HG02981 (cell line): Measurements from ENCODE around the gene INAVA.
"Not testable (repeated sequence)": the region's sequence is repeated elsewhere in the genome, so short reads cannot be mapped to it uniquely, and the experiment has no call there.

Source experiments
- ATAC-seq: cut with Tn5 transposase; IDR thresholded peaks from one replicate; pipeline ENCODE4 v1.9.1; 2021; ENCODE audit warnings: mild to moderate bottlenecking, moderate library complexity; ENCODE audit not compliant: unreplicated experiment

The INAVA gene

GRCh38 chr1:200896531-200897196 is 2.0 kb downstream of the INAVA start:
- ATAC-seq = no peak

DNA sequence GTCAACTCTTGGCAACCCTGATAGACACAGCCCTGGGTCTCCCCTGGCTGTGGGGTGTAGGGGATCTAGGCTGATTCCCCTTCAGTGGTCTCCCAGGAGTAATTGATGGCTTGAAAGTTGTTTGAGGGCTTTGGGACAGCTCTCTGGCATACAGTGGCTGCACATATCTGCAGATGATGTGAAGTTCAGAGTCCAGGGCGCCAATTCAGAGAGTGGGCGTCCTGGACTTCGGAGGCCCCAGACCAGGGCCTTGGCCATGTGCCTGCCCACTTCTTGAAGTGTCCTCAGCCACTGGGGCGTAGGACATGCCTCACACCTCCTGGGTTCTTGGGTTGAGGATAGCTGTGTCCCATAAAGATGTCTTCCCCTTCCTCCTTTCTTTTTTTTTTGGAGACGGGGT is 2.6 kb downstream of the INAVA start:
- no peak for ATAC-seq

DNA sequence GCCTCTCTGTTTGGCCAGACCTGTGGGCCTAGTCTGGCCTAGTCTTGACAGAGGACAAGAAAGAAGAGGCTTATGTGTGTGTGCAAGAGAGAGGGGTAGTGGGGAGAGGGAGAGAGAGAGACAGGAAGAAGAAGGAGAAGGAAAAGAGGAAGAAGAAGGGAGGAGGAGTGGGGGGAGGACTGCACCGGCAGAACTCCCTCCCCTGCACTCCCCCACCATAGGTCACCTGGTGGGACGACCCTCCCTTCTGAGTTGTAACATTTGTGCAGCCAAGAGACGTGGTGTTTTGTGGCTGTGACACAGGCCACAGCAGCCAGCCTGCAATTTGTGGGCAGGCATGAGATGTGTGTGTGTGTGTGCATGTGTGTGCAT is 4.3 kb downstream of the INAVA start:
- no peak for ATAC-seq

GRCh38 chr1:200899451-200899915 is 4.8 kb downstream of the INAVA start:
- no peak for ATAC-seq

DNA sequence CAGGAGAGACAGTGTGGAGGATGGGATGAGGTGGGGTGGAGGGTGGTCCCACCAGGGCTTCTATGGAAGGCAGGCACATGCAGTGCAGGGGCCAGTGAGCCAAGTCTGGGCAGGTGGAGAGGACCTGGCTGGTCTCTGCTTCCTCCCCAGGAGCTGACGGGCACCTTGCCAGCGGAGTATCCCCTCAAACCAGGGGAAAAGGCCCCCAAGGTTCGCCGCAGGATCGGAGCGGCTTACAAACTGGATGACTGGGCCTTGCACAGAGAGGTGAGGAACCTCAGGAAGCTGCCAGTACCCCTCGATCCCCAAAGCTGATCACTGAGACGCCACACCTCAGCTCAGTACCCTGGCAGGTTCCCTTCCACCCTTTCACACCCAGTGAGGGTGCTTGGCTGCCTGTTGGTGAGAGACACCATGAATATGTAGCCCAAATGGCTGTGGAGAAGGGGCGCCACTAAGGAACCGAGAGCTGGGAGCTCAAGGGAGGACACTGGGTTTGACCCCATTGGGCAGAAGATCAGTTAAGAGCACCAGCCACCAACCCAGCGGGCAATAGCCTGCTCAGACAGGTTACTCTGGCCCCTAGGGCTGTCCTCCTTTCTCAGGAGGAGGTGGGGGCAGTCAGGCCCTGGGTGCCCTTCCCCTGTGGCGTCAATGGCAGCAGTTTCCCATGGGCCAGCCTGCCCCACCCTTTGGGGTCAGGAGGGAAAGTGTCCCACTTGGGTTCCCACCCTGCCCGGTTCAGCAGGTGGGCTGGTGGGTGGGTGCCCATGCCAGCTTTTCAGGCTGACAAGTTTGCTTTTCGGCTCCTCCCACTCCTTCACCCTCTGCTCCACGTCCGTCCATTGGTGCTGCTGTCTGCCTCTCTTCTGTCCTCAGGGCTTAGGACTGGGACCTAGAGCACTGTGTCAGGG is 5.5 kb downstream of the INAVA start:
- ATAC-seq = no peak

- ATAC-seq = no peak
Measured at GRCh38 chr1:200900877-200901276, 6.2 kb downstream of the INAVA start.

- no peak for ATAC-seq
Measured at GRCh38 chr1:200901350-200901749, 6.7 kb downstream of the INAVA start.

DNA sequence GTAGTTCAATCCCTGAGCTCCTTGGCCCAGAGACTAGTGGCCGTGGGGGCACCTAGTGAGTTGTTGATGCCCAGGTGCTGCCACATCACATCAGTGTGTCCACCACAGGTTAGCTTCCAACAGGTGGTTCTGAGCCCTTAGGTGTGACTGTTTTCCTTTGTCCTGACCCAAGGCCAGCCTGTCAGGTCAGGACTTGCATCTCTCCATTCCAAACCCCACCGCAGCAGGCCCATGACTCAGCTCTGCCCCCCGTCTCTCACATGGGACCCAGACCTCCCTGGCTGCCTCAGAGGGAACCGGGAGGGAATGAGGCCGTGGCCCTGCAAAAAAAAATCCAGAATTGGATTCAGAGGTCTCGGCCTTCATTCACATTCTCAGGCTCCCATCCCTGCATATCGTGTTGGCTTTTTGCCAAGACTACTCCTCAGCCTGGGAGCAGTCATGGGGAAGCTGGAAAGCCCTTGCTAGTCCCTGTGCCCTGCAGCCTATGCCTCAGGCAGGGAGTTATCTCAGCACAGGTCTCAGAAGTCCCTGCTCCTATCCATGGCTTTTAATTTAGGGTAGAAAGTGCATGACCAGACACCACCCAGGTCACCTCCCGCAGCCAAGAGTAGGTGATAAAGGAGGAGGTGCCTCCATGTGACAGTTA is 7.2 kb downstream of the INAVA start:
- no peak for ATAC-seq

DNA sequence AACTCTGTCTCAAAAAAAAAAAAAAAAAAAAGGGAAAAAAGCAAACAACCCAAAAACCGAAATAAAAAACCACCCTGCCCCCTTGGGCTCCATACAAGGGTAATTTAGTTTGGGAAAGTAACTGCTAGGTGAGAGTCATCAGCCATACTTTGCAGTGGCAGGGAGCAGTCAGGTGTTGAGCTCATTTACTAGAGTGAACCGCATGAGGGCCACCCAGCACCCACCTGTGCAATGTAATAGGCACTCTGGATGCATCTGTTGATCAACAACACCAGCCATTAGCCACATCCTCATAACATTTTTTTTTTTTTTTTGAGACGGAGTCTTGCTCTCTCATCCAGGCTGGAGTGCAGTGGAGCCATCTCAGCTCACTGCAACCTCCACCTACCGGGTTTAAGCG is 9.1 kb downstream of the INAVA start:
- ATAC-seq = no peak

GRCh38 chr1:200904772-200905171 is 10.1 kb downstream of the INAVA start:
- no peak for ATAC-seq

GRCh38 chr1:200905411-200906052 is 10.8 kb downstream of the INAVA start:
- peak; percentile 36 for ATAC-seq

- ATAC-seq = no peak
Measured at GRCh38 chr1:200906491-200906890, 11.8 kb downstream of the INAVA start.

DNA sequence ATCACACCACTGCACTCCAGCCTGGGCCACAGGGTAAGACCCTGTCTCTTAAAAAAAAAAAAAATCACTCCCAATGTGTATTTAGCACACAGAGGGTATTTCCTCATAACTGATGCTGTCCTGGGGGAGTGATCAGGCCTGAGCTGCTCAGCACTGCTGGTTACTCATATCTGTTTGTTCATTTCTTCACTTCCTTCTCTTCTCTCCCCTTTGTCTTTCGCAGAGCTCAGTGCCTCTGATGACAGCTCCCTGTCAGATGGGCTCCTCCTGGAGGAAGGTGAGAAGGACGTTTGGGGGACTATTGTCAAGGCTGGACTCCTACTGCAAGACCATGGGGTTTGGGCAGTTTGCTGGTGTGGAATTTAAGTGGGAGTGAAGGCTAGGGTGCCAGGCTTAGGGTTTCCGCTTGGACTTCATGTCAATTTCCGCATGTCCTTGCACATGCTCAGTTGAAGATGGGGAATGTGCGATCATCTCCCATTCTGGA is 13.0 kb downstream of the INAVA start:
- peak; percentile 46 for ATAC-seq

- no peak for ATAC-seq
Measured at GRCh38 chr1:200908191-200908868, 13.6 kb downstream of the INAVA start.

DNA sequence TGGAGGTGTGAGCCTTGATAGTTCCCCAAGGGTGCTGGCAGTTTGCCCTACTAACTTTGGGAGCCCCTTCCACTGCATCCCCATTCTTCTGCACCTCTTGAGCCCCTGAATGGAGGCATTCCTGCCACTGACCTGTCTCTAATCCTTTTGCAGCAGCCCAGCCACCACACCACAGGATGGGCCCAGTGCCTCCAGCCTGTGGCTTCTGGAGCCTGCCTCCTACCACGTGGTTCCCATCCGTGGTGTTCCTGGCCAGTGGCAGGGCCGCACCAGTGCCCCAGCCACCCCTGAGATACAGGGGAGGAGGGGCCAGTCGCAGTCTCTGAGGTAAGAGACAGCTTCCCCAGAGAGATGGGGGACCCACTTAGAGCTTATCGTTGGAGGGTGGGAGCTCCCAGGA is 14.4 kb downstream of the INAVA start:
- ATAC-seq = peak; percentile 17

GRCh38 chr1:200909757-200910239 is 15.1 kb downstream of the INAVA start:
- ATAC-seq = peak; percentile 49

DNA sequence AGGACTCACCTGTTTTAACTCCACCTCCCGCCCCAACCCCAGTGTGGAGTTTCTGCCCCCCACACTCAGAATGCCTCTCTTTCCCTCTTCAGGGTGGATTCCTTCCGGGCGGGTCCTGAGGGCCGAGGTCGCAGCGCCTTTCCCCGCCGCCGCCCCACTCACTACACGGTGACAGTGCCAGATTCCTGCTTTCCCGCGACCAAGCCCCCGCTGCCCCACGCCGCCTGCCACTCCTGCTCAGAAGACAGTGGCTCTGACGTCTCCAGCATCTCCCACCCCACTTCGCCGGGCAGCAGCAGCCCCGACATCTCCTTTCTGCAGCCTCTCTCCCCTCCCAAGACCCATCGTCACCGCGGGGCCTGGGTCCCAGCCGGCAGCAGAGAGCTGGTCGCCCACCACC is 16.7 kb downstream of the INAVA start:
- no peak for ATAC-seq

DNA sequence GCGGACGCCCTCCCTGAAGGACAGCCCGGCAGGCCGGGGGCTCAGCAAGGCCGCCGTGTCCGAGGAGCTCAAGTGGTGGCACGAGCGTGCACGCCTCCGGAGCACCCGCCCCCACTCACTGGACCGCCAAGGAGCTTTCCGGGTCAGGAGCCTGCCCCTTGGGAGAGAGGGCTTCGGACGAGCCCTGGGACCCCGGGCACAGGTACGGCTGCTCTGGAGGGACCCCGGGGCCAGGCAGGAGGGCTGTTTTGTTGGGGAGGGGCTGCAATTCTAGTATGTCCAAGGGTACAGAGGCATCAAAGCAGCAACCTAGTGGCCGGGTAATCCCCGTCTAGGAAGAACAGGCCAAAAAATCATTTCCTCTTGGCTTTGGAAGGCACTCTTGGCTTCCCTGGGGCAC is 17.2 kb downstream of the INAVA start:
- ATAC-seq = not testable (repeated sequence)

DNA sequence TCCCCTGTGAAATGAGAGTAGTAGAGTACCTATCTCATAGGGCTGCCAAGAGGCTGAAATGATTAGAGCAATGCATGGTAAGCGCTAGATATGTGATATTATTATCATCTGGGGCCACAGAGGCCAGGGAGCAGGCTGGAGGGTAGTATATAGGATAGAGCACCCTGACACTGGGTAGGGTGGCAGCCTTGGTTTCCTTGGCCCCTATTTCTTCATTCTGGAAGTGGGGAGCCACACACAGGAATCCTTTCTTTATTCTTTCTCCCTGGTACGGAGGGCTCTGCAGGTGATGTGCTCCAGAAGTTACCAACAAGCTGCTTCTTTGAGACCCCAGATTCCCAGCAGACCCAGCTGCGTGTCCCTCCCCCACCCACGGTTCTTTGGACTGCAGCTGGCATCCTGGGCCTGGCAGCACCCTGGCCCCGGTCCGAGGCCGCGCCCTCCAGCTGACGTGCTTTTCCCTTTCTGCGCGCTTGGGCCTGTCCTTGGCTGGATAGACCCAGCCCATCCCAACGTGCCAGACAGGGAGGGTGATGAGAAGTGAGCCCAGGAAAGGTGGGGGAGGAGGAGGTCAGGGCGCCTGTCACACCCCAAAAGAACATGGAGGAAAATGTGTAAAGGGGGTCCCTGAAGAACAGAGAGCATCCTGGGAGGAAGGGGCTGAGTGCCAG is 18.2 kb downstream of the INAVA start:
- ATAC-seq = no peak

- ATAC-seq = no peak
Measured at GRCh38 chr1:200916152-200916551, 21.5 kb downstream of the INAVA start.
